Glutamatergic neuron (in vitro differentiated cells): ENCODE data around the gene IL6R. TPM values are rescaled to one million over a fixed set of nuclear protein-coding genes. Genes with fewer than 3 reads are reported as not detected.

ENCODE experiments used
- DNase-seq: peaks from one replicate; pipeline ENCODE4 v3.0.0; 2022
- H3K27ac Mint-ChIP-seq: one replicate; pipeline ENCODE4 v1.8.0; 2020; ENCODE audit warnings: mild to moderate bottlenecking, mixed read lengths, inconsistent platforms; ENCODE audit not compliant: unreplicated experiment
- H3K27me3 Mint-ChIP-seq: one replicate; pipeline ENCODE4 v1.8.0; 2020; ENCODE audit warnings: mild to moderate bottlenecking, moderate library complexity, mixed read lengths, inconsistent platforms; ENCODE audit not compliant: unreplicated experiment
- H3K36me3 Mint-ChIP-seq: one replicate; pipeline ENCODE4 v1.8.0; 2020; ENCODE audit warnings: mild to moderate bottlenecking, mixed read lengths, inconsistent platforms; ENCODE audit not compliant: unreplicated experiment
- H3K4me1 Mint-ChIP-seq: one replicate; pipeline ENCODE4 v1.8.0; 2020; ENCODE audit warnings: mild to moderate bottlenecking, low read depth, mixed read lengths, inconsistent platforms; ENCODE audit not compliant: unreplicated experiment
- H3K4me3 Mint-ChIP-seq: one replicate; pipeline ENCODE4 v1.8.0; 2020; ENCODE audit warnings: mild to moderate bottlenecking, mixed read lengths, inconsistent platforms; ENCODE audit not compliant: unreplicated experiment
- H3K9me3 Mint-ChIP-seq: one replicate; pipeline ENCODE4 v1.8.0; 2020; ENCODE audit warnings: mild to moderate bottlenecking, moderate library complexity, mixed read lengths, inconsistent platforms; ENCODE audit not compliant: unreplicated experiment
- CTCF ChIP-seq: fragments of 200-600 bp; sonication (generic); IDR thresholded peaks from one replicate; pipeline ENCODE4 v1.5.0; 2021; ENCODE audit not compliant: partially characterized antibody, unreplicated experiment
- total RNA-seq: library from RNA; stranded (reverse); fragmentation: NEBNext Ultra II Directional; extraction: Animal tissue kit (Norgen Biotek cat#: 25700); gene quantifications from one replicate; pipeline ENCODE4 v1.2.1, GENCODE V29; 2021; ENCODE audit not compliant: unreplicated experiment

IL6R gene
- total RNA-seq, 1 donor from 2014 or later, result 1.6 TPM

DNA sequence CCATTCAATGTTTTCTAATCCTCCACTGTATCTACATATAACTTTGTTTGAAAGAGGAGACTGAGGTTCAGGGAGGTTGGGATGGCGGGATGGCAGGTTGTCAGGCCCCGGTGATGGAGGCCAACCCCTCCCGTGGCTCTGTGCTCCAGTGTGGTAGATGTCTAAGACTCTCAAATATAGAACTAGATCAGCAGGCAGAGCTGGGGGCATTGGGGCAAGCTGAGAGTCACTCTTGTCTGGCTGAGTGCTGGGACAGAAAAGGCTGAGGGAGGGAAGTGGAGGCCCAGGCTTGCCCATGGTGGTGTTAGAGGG is 1.7 kb downstream of the IL6R start:
- Mint-ChIP-seq H3K36me3 (no peaks in the 10 kb centered on the region), H3K27me3 (peaks cover 10% of the 10 kb centered on the region), H3K4me1 (no peaks in the 10 kb centered on the region), H3K9me3 (peaks cover 7% of the 10 kb centered on the region), H3K27ac (no peak overlapping the region), H3K4me3 (no peak overlapping the region)
- TF ChIP-seq CTCF, result no peak
- no peak for DNase-seq

- Mint-ChIP-seq H3K4me3 (no peak overlapping the region), H3K27ac (no peak overlapping the region), H3K4me1 (no peaks in the 10 kb centered on the region), H3K36me3 (no peaks in the 10 kb centered on the region), H3K9me3 (peaks cover 7% of the 10 kb centered on the region), H3K27me3 (peaks cover 10% of the 10 kb centered on the region)
- DNase-seq, result no peak
- no peak for TF ChIP-seq CTCF
These were observed 2.3 kb downstream of the IL6R start for GRCh38 chr1:154407198-154408091.

GRCh38 chr1:154408174-154408777 is 3.1 kb downstream of the IL6R start:
- no peak overlapping the region for H3K4me3 Mint-ChIP-seq
- no peak for TF ChIP-seq CTCF
- no peaks in the 10 kb centered on the region for H3K36me3 Mint-ChIP-seq
- no peak overlapping the region for H3K27ac Mint-ChIP-seq
- no peaks in the 10 kb centered on the region for H3K4me1 Mint-ChIP-seq
- peaks cover 10% of the 10 kb centered on the region for H3K27me3 Mint-ChIP-seq
- no peak for DNase-seq
- peaks cover 7% of the 10 kb centered on the region for H3K9me3 Mint-ChIP-seq

DNA sequence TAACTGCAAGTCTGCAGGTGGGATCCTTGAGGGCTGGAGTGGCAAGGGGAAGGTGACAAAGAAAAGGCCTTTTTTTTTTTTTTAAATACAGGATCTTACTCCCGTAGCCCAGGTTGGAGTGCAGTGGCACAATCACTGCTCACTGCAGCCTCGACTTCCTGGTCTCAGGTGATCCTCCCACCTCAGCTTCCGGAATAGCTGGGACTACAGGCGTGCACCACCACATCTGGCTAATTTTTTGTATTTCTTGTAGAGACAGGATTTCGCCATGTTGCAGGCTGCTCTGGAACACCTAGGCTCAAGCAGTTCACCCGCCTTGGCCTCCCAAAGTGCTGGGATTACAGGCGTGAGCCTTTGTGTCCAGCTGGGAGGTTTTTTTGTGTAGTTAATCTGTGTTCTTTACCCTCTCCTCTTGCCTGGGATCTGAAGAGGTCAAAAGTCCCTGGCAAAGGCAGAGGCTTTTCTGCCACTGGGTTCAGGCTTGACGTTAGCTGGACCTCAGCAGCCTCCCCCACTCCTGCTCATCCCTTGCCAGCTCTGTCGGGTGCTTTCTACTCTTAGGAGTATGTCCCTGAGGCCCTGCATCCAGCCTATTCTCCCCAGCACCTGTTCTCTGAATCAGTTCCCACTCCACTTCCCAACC is 5.2 kb downstream of the IL6R start:
- no peak overlapping the region for H3K27ac Mint-ChIP-seq
- DNase-seq, result no peak
- no peak for TF ChIP-seq CTCF
- no peak overlapping the region for H3K4me3 Mint-ChIP-seq
- H3K9me3 Mint-ChIP-seq, result peaks cover 9% of the 10 kb centered on the region
- H3K36me3 Mint-ChIP-seq, result no peaks in the 10 kb centered on the region
- no peaks in the 10 kb centered on the region for H3K4me1 Mint-ChIP-seq
- peaks cover 9% of the 10 kb centered on the region for H3K27me3 Mint-ChIP-seq

DNA sequence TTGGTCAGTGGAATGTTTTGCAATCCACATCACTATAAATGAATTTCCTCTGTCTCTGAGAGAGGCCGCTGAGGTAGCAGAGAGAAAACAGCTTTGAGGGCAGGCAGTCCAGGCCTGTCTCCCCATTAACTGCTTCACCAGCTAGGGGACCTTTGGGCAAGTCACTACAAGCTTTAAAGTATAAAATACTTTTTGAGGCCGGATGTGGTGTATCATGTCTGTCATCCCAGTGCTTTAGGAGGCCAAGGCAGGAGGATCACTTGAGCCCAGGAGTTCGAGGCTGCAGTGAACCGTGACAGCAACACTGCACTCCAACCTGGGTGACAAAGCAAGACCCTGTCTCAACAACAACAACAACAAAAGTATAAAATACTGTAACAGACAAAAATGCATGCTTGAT is 6.4 kb downstream of the IL6R start:
- Mint-ChIP-seq H3K27me3 (peaks cover 8% of the 10 kb centered on the region), H3K4me1 (no peaks in the 10 kb centered on the region), H3K4me3 (no peak overlapping the region), H3K27ac (no peak overlapping the region), H3K36me3 (no peaks in the 10 kb centered on the region), H3K9me3 (peaks cover 9% of the 10 kb centered on the region)
- TF ChIP-seq CTCF, result no peak
- DNase-seq, result no peak
